NCI-H2227 (cell line): ENCODE data around the gene DAGLB.
"Not testable (repeated sequence)": the region's sequence is repeated elsewhere in the genome, so short reads cannot be mapped to it uniquely, and the experiment has no call there.

Source experiments
- DNase-seq: peaks from one replicate; lab custom pipeline; 2025; ENCODE audit not compliant: unreplicated experiment; lab: John Stamatoyannopoulos, UW

DAGLB gene

DNA sequence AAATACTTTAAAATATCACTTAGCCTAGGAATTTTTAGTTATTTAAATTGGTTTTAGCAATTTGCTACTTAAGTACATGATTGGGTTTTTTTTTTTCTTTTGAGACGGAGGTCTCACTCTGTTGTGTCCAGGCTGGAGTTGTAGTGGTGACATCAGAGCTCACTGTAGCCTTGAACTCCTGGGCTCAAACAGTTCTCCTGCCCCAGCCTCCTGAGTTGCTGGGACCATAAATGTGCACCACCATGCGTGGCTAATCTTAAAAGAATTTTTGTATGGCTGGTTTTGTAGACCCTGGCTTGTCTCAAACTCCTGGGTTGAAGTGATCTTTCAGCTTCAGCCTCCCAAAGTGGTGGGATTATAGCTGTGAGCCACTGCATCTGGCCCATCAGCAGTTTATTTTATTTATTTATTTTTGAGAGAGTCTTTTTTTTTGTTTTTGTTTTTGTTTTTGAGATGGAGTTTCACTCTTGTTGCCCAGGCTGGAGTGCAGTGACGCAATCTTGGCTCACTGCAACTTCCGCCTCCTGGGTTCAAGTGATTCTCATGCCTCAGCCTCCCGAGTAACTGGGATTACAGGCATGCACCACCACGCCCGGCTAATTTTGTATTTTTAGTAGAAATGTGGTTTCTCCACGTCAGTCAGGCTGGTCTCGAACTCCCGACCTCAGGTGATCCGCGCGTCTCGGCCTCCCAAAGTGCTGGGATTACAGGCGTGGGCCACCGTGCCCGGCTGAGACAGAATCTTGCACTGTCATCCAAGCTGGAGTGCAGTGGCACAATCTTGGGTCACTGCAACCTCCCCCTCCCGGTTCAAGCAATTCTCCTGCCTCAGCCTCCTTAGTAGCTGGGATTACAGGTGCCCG is 47.3 kb downstream of the DAGLB start:
- DNase-seq: not testable (repeated sequence)

DNA sequence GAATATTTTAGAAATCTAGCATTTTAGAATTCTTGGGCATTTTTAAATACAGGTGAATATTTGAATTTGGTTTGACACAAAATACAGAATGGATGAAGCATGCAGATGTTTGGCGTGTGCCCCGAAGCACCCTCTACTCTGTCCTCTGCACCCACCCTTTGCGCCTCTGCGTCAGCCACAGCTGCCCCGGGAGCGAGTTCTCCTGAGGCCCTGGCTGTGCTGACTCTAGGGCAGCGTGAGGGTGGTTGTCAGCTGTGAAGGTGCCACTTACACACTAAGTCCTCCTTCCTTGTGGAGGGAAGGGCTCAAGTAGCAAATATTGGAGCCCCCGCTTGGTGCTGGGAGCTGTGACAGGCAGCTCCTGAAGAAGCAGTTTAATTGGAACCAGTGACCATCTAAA is 48.4 kb downstream of the DAGLB start:
- DNase-seq: no peak

DNA sequence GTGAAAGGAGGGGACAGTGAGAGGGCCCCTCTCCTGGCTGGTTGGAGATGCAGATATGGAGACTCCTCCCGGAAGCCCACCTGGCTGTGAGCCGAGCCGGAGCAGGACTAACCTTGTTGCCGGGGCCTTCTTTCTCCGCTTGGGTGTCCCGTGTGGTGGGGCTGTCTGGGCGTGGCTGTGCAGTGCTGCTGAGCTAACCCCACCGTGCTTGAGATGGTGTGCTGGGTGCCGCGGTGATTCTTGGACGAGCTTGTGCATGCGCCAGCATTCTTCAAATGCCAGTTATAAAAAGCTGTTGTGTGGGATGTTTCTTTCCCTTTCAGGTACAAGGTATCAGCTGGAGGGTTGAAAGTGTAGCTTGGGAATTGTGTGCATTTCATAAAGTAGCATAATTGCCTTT is 48.8 kb downstream of the DAGLB start:
- DNase-seq: no peak

DNA sequence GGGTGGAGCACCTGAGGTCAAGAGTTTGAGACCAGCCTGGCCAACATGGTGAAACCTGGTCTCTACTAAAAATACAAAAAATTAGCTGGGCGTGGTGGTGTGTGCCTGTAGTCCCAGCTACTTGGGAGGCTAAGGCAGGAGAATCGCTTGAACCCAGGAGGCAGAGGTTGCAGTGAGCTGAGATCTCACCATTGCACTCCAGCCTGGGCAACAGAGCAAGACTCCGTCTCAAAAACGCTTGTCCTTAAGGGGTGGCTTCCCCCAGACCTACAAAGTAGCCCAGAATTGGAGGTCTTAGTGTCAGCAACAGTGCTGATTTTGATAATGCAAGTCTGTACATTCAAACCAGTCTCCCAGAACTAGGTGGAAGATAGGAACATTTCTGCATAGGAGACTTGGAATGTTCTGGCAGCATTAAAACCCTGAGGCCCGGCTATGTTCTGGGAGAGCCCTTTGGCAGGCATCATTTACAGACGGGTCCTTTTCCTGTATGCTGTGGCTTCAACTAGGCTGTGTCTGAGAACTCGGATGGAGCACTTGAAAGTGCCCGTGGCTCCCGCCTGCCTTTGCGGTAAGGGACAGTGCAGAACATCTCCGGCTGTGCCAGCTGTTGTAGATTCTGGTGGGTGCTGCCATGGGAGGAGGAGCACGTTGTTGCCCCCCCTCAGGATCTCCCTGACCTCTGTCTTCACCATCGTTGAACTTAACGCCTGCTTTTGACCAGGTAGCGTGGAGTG is 49.8 kb downstream of the DAGLB start:
- not testable (repeated sequence) for DNase-seq

DNA sequence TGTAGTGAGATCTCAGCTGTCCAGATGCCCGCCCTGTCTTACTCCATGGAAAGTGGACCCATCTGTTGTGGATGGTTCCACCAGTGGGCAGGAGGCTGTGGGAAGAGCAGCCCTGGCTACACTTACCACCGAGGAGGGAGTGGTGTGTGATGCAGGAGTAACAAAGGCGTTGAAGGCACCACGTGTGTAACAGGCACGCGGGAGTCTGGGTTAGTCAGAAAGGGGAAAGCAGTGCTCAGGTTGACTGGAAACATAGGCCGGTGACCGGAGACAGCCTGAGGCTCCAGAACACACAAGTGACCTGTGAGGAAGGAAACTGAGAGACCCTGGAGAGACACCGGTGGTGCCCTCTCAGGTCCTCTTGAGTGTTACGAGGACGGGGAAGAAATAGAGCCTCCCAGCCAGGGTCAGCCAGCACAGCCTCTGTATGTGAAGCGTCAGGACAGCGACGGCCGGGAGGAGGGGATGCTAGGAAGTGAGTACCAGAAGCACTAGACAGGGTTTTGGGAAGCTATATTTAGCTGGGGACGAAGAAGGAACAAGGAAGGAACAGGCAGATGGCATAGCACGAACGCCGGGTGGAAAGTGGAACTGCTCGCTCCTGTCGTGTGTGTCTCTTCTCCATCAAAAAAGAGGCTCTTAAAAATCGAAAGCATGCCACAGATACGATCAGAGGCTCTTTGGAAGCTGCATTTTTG is 51.7 kb downstream of the DAGLB start:
- DNase-seq: no peak

DNA sequence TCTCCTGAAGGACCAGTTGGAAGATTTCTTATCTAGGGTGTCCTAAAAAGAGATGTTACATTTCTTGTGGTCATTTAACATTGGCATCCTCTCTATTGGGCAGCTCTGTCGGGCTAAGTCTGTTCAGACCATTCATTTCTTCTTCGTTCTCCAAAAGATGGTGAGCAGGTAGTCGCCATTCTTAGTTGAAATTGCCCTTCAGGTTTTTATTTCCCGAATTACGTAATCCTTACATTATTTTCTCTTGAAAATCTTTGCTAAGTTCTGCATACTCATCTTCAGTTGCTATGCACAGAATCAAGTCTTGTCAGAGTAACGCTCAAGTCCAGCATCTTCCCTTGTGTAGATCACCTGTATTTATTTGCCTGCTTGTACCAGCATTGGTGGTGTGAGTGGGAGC is 53.6 kb downstream of the DAGLB start:
- DNase-seq: no peak

DNA sequence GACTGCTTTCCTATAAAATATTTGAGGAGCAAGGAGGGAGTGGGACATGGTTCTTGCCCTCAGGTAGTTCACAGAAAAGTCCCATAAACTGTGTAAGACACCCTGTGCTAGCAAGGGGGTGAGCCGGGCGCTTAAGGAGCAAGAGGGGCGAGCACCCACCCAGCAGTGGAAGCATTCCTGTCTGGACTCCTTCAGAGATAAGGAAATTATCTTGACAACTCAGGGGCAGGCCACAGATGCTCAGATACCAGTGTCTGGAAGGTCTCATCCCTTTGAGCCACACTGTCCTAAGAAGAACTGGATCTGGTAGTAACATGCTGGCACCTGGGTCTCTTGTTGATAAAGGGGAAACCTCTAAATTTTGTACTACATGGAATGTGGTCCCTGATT is 54.1 kb downstream of the DAGLB start:
- DNase-seq: no peak

DNA sequence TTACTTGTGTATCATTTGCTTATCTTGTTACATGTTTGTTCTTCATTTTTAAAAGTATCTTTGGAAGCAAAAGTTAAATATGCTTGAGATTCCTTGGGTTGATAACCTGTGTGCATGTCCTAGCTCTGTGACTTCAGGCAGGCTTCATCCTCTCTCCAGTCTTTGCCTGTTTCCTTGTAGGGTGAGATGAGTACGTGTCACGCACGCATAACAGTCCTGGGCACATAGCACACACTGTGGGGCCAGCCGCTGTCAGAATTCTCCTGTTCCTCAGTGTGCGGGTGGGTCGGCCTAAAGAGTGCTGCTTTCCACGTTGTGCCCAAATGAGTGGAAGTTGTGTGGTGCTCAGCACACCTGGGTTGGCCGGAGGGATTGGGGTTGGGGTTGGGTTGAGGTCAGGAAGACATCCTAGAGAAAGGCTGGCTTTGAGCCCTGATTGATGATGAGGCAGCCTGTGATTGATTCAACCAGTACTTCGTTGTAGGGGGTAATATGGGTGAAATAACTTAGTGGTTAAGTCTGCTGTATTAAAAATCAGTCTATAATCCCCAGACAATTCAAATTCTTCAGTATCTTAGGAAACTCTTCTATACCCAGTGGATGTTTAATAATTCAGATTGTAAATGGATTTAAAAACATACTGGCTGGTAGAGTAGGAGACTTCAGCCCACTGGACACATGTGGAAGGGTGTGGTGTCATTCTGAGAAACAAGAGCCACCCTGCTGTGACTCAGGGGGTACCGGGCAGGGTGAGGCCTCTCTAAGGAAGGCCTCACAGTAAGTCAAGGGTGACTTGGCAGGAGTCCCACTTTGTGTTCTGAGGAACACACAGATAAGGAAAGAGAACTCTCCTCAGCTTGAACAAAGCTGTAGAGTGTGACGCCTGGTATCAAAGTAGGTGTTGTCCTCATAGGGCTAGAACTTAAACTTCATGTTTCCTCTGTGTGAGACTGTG is 54.8 kb downstream of the DAGLB start:
- no peak for DNase-seq

DNA sequence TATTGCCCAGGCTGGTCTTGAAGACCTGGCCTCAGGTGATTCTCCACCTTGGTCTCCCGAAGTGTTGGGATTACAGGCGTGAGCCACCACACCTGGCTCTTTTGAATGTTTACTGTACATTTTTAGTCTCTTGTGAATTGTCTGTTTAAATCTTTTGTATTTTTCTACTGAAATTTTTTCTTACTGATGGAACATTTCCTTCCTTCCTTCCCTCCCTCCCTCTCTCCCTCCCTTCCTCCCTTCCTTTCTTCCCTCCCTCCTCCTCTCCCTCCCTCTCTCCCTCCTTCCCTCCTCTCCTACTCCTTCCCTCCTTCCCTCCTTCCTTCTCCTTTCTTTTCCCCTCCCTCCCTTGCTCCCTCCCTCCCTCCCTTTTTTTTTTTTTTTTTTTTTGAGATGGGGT is 58.0 kb downstream of the DAGLB start:
- no peak for DNase-seq

DNA sequence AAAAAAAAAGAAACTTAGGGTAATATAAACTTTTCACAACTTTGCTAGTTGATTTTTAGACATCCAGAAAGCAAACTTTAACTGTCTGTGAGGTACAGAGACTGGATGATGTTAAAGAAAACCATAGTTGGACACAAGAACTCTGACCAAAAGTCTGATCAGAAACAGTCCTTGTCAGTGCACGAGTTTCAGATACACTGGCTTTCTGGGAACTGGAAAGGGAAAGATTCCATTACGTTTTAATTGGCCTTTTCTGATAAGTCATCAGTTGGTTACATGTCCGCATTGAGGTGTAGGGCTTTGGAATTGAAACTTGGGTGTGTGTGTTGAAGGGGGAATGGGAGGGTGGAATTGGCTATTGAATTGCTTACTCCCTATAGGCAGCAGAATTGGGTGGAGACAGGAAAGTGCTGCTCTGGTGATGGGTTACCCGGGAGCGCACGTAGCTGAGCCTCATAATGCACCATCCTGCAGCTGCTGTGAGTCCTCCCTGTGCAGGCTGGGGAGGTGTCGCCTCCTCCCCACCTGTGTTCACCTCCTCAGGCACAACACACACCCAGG is 59.9 kb downstream of the DAGLB start:
- no peak for DNase-seq

DNA sequence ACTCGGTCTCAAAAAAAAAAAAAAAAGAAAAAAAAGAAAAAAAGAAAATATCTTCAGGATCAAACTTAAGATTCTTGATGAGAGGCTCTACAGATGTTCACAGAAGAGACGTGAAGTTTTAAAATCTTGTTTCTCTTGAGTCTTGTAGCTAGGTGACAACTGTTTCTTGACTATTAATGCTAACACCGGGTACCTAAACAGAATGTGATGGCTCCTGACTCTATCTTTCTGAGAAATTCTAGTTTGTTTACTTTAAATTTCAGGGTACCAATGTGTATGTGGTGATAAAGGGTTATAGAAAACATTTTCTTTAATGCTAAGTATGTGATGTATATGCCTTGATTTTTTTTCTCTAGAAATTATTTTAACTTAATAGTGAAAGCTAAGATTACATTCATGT is 61.0 kb downstream of the DAGLB start:
- DNase-seq: no peak

DNA sequence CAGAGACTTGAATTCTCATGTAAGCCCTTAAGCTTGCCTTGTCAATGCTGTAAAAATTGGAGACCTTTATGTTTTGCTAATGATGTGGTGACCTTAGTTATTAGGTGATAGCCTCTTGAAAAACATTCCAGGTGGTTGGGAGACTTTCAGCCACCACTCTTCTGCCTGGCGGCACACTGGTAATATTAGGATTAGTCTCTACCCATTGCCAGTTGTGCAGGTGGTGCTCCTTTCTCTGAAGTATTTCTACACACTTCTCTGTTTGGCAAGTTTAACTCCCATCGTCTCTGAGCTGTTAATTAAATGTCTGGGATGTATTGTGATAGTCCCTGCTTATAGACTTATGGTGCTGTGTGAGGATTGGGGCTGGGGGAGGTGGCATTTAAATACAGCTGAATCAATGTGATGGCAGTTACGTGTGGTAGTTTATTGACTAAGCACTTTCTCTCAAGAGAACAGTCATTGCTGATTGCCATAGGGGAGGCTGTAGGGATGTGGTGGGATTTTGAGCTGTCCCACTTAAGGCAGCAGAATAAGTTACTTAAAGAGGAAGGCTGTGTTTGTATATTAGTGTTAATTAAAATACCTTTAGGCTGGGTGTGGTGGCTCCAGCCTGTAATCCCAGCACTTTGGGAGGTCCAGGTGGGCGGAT is 61.7 kb downstream of the DAGLB start:
- DNase-seq: no peak

DNA sequence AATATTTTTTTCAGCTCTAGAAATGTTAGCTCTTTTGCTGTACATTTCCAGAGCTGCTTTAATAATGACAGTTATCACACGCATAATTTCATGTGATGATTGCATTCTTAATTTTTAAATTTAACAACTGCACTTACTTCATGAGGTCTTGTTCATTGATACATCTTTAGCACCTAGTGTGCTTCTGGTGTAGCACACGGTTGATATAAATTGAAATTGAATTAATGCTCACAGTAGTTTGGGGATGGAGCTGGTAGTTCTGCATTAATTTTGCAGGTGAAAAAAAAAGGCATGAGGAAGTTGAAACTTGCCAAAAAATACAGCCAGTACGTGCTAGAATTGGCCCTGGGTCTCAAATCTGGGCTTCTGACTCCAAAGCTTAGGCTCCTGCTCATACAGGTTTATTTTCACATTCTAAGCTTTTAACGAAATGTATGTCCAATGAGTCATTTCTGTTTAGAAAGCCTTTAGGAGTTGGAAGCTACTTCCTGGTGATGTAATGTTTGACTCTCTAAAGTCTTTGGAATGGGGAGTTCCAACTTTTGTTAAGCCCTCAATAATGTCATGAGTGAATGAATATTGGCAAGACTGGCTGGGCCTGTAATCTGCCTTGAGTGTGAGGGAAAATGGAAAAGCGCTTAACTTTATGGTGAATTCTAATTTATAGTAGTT is 62.5 kb downstream of the DAGLB start:
- no peak for DNase-seq

DNA sequence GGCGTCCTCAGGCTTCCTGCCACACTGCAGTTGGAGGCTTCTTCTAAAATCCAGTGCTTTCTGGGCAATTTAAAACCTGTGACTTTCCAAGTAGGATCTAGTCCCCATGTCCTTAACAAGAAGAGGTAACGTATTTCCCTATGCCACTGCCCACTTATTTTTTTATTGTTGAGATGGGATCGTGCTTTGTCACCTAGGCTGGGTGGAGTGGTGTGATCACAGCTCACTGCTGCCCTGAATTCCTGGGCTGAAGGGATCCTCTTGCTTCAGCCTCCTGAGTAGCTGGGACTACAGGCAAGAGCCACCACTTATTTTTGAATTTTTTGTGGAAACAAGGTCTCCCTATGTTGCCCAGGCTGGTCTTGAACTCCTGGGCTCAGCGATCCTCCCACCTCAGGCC is 63.4 kb downstream of the DAGLB start:
- DNase-seq: no peak

DNA sequence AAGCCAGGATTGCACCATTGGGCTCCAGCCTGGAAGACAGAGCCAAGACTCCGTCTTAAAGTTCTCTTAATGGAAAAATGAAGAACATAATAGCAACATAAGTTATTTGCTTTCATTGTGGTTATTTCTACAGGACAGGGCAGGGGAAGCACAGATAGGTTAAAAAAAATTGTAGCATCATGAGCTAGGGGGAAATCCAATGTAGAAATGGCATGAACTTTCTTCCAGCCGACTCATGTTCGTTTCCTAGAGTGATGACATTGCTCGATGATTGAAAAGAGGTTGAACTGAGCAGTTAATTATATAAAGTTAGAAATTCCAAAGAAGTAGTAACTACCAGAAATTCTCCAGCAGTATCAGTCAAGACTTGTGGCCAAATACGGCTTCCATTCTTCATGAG is 64.9 kb downstream of the DAGLB start:
- DNase-seq: no peak

DNA sequence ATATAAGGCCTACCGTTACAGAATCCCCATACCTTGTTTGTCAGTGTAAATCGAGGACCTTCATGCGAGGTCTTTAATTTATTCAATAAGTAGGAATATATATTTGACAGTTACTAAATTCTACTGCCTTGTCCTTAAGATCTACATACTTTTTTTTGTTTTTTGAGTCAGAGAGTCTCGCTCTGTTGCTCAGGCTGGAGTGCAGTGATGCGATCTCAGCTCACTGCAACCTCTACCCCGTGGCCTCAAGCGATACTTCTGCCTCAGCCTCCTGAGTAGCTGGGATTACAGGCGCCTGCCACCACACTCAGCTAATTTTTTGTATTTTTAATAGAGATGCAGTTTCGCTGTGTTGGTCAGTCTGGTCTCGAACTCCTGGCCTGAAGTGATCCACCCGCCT is 65.9 kb downstream of the DAGLB start:
- DNase-seq: not testable (repeated sequence)

DNA sequence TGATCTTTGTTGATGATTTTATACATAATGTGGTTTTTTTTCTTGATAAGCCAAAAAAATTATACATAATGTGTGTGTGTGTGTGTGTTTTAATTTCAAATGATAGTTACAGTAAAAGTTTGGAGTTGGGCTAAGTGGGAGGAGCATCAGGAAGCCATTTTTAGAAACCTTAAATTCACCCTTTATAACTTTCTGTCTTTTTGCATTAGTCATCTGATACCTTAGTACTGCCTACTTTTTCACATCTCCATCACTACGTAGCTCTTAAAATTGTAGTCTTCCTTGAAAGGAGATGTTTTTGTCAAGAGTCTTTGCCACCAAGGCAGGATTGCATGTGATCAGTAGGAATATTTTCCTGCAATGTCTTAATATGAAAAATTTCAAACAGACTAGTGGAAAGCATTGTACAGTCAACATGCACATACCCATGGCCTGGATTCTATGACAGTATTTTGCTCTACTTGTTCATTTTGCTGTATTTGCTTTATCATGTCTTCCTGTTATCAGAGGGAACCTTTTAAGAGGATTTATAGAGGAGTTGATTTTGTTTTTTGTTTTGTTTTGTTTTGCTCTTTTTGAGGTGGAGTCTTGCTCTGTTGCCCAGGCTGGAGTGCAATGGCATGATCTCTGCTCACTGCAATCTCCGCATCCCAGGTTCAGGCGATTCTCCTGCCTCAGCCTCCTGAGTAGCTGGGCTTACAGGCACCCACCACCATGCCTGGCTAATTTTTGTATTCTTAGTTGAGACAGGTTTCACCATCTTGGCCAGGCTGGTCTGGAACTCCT is 67.3 kb downstream of the DAGLB start:
- no peak for DNase-seq

DNA sequence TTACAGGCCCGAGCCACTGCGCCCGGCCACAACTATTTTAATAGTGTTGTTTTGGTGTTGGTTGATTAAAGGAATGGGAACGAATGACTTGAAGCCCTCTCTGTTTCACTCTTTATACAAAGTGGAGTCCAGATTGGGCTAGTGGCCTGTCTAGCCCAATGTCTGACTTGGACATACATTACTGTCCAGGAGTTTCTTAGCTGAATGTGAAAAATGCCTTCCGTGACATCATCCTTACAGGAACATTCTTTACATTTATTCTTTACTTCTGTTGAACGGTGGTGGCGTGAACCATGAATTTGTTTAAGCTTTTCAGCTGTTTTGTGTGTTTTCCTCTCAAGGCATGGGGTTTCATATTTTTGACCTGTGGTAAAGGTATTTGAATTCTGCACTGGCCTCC is 67.9 kb downstream of the DAGLB start:
- DNase-seq: no peak

DNA sequence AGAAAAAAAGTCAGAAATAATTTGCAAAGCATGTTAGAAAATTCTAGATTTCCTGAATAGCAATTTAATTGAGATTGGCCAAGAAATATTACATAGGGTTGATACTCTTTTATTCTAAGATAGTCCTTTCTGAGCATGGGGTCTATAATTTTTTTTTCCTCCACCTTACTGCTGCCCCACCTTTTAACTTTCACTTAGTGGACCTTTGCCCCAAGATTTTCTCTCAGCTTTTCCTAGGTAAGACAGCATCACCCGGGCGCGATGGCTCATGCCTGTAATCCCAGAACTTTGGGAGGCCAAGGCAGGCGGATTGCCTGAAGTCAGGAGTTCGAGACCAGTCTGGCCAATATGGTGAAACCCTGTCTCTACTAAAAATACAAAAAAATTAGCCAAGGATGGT is 69.2 kb downstream of the DAGLB start:
- DNase-seq: not testable (repeated sequence)
